ENCODE results near the gene NOS3.

DNA sequence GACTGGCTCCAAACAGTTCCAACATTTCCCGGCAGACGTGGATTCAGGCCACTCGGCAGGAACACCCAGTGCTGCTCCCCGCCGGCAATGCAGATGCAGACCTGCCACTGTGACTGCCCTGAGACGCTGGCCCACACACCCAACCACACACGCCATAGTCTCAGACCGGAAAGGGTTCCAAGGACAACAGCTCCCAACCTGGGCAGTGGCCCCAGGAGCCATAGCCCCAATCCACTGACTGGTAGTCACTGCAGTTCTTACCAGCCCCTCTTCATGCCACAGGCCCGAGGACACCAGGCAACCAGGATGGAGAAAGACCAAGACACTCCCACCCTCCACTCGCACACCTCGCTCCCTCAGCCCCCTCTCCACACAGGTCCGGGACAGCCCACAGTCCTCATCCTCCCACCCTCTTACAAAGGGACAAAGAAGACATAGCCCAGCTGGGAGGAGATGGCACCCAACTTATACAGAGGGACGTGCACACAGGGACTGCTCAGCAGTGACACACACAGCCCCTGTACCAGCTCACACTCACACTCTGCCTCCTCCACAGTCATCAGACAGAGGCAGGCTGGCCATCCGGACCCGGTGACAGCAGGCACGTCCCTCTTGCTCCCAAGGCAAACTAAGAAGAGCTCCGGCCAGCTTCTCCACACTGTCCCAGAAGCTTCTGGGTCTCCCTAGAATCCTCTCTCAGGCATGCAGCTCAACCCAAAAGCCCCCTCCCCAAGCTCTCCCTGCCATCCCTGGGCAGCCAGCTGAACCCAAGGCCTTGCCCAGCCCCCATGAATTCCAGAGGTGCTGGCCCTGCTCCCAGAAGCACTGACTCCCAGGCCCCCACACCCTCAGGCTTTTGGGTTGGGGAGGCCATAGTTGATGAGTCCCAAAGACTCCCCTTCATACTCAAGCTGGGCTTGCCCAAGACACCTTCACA lies 37.5 kb upstream of the NOS3 start:
- TF ChIP-seq, protein P1, sequence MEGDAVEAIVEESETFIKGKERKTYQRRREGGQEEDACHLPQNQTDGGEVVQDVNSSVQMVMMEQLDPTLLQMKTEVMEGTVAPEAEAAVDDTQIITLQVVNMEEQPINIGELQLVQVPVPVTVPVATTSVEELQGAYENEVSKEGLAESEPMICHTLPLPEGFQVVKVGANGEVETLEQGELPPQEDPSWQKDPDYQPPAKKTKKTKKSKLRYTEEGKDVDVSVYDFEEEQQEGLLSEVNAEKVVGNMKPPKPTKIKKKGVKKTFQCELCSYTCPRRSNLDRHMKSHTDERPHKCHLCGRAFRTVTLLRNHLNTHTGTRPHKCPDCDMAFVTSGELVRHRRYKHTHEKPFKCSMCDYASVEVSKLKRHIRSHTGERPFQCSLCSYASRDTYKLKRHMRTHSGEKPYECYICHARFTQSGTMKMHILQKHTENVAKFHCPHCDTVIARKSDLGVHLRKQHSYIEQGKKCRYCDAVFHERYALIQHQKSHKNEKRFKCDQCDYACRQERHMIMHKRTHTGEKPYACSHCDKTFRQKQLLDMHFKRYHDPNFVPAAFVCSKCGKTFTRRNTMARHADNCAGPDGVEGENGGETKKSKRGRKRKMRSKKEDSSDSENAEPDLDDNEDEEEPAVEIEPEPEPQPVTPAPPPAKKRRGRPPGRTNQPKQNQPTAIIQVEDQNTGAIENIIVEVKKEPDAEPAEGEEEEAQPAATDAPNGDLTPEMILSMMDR (IDR thresholded peaks at IDR 0.05 in 4 of 5, conservative IDR thresholded peaks at IDR 0.05 in 1 of 5), result no peak
- no peak for TF ChIP-seq POLR2A (IDR thresholded peaks at IDR 0.05)
